ENCODE data around the gene CHSY1.

GRCh38 chr15:101156509-101157159 lies 95.2 kb downstream of the CHSY1 start:
- no peak for TF ChIP-seq CTCF (IDR thresholded peaks at IDR 0.05)
- no peak for TF ChIP-seq EZH2 (IDR thresholded peaks at IDR 0.05; ENCODE audit: borderline replicate concordance, insufficient read depth, low read depth, low read length, poor library complexity, severe bottlenecking)
